A673 (cell line): ENCODE results near the gene ANKDD1B.

Experiments used
- CTCF ChIP-seq: fragments of 300-800, 200-600 bp; sonication (generic); conservative IDR thresholded peaks from 2 replicates; pipeline ENCODE4 v1.5.1; 2017; ENCODE audit warnings: low read depth, mild to moderate bottlenecking, antibody characterized with exemption, low read length, moderate library complexity, mixed read lengths
- EZH2 ChIP-seq: fragments of 200-600 bp; sonication (generic); IDR thresholded peaks from 2 replicates; pipeline ENCODE4 v1.6.1; 2017; ENCODE audit warnings: borderline replicate concordance, low read depth, mild to moderate bottlenecking, mixed read lengths, antibody characterized with exemption, low read length; ENCODE audit not compliant: poor library complexity, severe bottlenecking

GRCh38 chr5:75566710-75567309 lies 44.4 kb upstream of the ANKDD1B start:
- TF ChIP-seq EZH2 (no peak), CTCF (no peak)
